ENCODE data around the gene ARHGAP15. TPM values are rescaled to one million over a fixed set of nuclear protein-coding genes. Genes with fewer than 3 reads are reported as not detected.

The ARHGAP15 gene
- polyA plus RNA-seq, 2 of the 4 experiments (the other 2 are of a cell fraction) = 0.34 TPM; not detected in 1

DNA sequence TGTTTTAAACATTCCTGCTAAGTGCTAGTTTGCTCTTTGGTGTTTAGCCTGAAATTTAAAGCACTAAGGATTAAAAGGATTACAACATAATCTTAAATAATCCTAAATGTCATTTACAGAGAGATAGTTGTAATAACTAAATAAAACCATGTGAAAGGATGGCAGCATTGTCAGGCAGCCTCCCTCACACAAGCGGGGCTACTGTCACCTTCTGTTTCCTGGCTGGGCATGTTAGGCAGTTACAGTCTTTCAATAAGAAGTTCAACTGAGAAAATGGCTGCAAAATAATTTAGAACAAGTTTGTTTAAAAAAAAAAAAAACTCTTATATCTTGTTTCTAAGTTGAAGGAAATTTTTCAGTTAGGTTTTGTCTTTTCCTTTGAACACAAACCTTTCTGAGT is 124.9 kb downstream of the ARHGAP15 start:
- no peaks in the 10 kb centered on the region for H3K9me3 ChIP-seq
- ATAC-seq = no peak
- no peak for TF ChIP-seq ZSCAN20 (CRISPR knock-in tag; IDR thresholded peaks at IDR 0.05)
- no peak for TF ChIP-seq CHD2 (IDR thresholded peaks at IDR 0.05; ENCODE audit: low read length, partially characterized antibody)
- no peak for TF ChIP-seq ZNF302 (CRISPR knock-in tag; IDR thresholded peaks at IDR 0.05)
- TF ChIP-seq, protein P1, sequence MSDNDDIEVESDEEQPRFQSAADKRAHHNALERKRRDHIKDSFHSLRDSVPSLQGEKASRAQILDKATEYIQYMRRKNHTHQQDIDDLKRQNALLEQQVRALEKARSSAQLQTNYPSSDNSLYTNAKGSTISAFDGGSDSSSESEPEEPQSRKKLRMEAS (IDR thresholded peaks at IDR 0.05) = no peak
- TF ChIP-seq, protein P2, sequence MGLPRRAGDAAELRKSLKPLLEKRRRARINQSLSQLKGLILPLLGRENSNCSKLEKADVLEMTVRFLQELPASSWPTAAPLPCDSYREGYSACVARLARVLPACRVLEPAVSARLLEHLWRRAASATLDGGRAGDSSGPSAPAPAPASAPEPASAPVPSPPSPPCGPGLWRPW (IDR thresholded peaks at IDR 0.05) = no peak
- no peak for TF ChIP-seq MAFK (IDR thresholded peaks at IDR 0.05; ENCODE audit: partially characterized antibody)
- TF ChIP-seq NR3C1 (IDR thresholded peaks at IDR 0.05) = no peak
- TF ChIP-seq, protein P3, sequence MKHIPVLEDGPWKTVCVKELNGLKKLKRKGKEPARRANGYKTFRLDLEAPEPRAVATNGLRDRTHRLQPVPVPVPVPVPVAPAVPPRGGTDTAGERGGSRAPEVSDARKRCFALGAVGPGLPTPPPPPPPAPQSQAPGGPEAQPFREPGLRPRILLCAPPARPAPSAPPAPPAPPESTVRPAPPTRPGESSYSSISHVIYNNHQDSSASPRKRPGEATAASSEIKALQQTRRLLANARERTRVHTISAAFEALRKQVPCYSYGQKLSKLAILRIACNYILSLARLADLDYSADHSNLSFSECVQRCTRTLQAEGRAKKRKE (CRISPR knock-in tag; IDR thresholded peaks at IDR 0.05; ENCODE audit: low read depth) = no peak
- TF ChIP-seq HEYL (CRISPR knock-in tag; IDR thresholded peaks at IDR 0.05) = no peak
- TF ChIP-seq HOXB5 (CRISPR knock-in tag; IDR thresholded peaks at IDR 0.05) = no peak
- TF ChIP-seq CEBPB (IDR thresholded peaks at IDR 0.05) = no peak
- TF ChIP-seq POLR2AphosphoS2 (conservative IDR thresholded peaks at IDR 0.05; ENCODE audit: low read length) = no peak
- no peak for TF ChIP-seq EHF (CRISPR knock-in tag; IDR thresholded peaks at IDR 0.05)
- H3K4me3 ChIP-seq = no peak overlapping the region
- ChIA-PET CTCF (interaction anchor here (1.0 kb wide), 1 partner anchor 93 kb away, joined by 3 read pairs; no protein-coding TSS in a partner anchor), POLR2A (no interaction called here)
- no peak for FAIRE-seq
- H3K27ac ChIP-seq = no peak overlapping the region
- no peaks in the 10 kb centered on the region for H3K4me1 ChIP-seq
- 48% methylated on average over 1 of the region's 1 CpG for WGBS (ENCODE audit: missing lambda C conversion rate)
- H3K4me2 ChIP-seq = no peak overlapping the region
- DNase-seq (ENCODE audit: low read depth in 1 of 2, low spot score in 1 of 2) = no peak

DNA sequence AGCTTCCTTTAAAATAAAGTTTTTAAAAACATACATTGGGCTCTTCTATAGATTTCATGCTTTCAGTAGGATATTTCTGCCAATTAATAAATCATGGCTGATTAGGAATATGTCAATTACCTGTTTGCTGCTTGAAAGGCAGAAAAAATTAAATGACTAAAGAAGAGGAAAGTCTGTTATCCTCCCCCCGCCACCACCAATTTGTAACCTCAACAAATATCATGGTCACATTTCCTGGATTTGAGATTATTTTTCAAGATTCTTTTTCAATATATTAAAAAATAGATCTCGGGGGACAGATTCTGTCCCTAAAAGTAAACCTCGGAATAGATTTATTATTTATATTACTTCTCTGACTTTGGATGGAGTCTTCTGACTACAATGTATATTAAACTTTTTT is 125.9 kb downstream of the ARHGAP15 start:
- TF ChIP-seq HEYL (CRISPR knock-in tag; IDR thresholded peaks at IDR 0.05) = no peak
- no peak overlapping the region for H3K4me2 ChIP-seq
- H3K4me3 ChIP-seq = no peak overlapping the region
- FAIRE-seq (no peak), DNase-seq (ENCODE audit: low read depth in 1 of 2, low spot score in 1 of 2) (no peak), ATAC-seq (no peak)
- 22% methylated on average over 3 of the region's 3 CpGs for WGBS (ENCODE audit: missing lambda C conversion rate)
- CTCF ChIA-PET = interaction anchor here (0.9 kb wide), 1 partner anchor 195 kb away, joined by 3 read pairs; no protein-coding TSS in a partner anchor
- POLR2A ChIA-PET = no interaction called here
- no peaks in the 10 kb centered on the region for H3K4me1 ChIP-seq
- H3K9me3 ChIP-seq = no peaks in the 10 kb centered on the region
- H3K27ac ChIP-seq = no peak overlapping the region

DNA sequence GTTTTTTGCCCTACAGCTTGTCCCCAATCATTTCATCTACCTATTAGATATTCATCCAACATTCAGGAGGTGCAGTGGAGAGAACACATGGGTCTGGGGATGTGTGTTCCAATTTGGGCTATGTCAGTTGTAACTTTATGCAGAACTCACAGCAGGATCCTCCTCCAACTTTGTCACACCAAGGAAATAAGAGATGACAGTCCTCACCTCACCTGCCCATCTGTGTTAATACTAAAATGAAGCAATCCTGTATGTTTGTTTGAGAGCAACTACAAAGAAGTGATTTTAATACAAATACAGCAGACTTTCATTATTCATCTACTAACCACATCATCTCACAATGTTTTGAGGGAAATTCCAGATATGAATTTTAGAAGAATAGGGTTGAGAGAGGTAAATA is 126.7 kb downstream of the ARHGAP15 start:
- FAIRE-seq (no peak), DNase-seq (ENCODE audit: low read depth in 1 of 2, low spot score in 1 of 2) (no peak), ATAC-seq (no peak)
- Histone ChIP-seq H3K4me3 (no peak overlapping the region), H3K4me1 (no peaks in the 10 kb centered on the region), H3K9me3 (no peaks in the 10 kb centered on the region), H3K27ac (no peak overlapping the region), H3K4me2 (no peak overlapping the region)
- ChIA-PET POLR2A (no interaction called here), CTCF (interaction anchor here (0.9 kb wide), 1 partner anchor 196 kb away, joined by 3 read pairs; no protein-coding TSS in a partner anchor)
- TF ChIP-seq HEYL (CRISPR knock-in tag; IDR thresholded peaks at IDR 0.05) (no peak), POLR2AphosphoS2 (conservative IDR thresholded peaks at IDR 0.05; ENCODE audit: low read length) (no peak), ZFP36 (IDR thresholded peaks at IDR 0.05; ENCODE audit: borderline replicate concordance, partially characterized antibody) (no peak), ZC3H11A (IDR thresholded peaks at IDR 0.05) (no peak), FOSL2 (IDR thresholded peaks at IDR 0.05) (no peak), FOSL2 (CRISPR knock-in tag; IDR thresholded peaks at IDR 0.05) (no peak), MAZ (IDR thresholded peaks at IDR 0.05; ENCODE audit: borderline replicate concordance, low read depth, low read length) (no peak), HOXB5 (CRISPR knock-in tag; IDR thresholded peaks at IDR 0.05) (no peak), JUNB (IDR thresholded peaks at IDR 0.05) (no peak), EHMT2 (IDR thresholded peaks at IDR 0.05; ENCODE audit: low read depth) (no peak)
- TF ChIP-seq, protein P4, sequence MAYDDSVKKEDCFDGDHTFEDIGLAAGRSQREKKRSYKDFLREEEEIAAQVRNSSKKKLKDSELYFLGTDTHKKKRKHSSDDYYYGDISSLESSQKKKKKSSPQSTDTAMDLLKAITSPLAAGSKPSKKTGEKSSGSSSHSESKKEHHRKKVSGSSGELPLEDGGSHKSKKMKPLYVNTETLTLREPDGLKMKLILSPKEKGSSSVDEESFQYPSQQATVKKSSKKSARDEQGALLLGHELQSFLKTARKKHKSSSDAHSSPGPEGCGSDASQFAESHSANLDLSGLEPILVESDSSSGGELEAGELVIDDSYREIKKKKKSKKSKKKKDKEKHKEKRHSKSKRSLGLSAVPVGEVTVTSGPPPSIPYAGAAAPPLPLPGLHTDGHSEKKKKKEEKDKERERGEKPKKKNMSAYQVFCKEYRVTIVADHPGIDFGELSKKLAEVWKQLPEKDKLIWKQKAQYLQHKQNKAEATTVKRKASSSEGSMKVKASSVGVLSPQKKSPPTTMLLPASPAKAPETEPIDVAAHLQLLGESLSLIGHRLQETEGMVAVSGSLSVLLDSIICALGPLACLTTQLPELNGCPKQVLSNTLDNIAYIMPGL (CRISPR knock-in tag; IDR thresholded peaks at IDR 0.05; ENCODE audit: borderline replicate concordance) = no peak
- TF ChIP-seq, protein P5, sequence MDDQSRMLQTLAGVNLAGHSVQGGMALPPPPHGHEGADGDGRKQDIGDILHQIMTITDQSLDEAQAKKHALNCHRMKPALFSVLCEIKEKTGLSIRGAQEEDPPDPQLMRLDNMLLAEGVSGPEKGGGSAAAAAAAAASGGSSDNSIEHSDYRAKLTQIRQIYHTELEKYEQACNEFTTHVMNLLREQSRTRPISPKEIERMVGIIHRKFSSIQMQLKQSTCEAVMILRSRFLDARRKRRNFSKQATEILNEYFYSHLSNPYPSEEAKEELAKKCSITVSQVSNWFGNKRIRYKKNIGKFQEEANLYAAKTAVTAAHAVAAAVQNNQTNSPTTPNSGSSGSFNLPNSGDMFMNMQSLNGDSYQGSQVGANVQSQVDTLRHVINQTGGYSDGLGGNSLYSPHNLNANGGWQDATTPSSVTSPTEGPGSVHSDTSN (IDR thresholded peaks at IDR 0.05) = no peak
- TF ChIP-seq, protein P6, sequence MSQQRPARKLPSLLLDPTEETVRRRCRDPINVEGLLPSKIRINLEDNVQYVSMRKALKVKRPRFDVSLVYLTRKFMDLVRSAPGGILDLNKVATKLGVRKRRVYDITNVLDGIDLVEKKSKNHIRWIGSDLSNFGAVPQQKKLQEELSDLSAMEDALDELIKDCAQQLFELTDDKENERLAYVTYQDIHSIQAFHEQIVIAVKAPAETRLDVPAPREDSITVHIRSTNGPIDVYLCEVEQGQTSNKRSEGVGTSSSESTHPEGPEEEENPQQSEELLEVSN (IDR thresholded peaks at IDR 0.05; ENCODE audit: borderline replicate concordance, low read depth) = no peak
- TF ChIP-seq, protein P1 (IDR thresholded peaks at IDR 0.05) = no peak
- TF ChIP-seq, protein P7, sequence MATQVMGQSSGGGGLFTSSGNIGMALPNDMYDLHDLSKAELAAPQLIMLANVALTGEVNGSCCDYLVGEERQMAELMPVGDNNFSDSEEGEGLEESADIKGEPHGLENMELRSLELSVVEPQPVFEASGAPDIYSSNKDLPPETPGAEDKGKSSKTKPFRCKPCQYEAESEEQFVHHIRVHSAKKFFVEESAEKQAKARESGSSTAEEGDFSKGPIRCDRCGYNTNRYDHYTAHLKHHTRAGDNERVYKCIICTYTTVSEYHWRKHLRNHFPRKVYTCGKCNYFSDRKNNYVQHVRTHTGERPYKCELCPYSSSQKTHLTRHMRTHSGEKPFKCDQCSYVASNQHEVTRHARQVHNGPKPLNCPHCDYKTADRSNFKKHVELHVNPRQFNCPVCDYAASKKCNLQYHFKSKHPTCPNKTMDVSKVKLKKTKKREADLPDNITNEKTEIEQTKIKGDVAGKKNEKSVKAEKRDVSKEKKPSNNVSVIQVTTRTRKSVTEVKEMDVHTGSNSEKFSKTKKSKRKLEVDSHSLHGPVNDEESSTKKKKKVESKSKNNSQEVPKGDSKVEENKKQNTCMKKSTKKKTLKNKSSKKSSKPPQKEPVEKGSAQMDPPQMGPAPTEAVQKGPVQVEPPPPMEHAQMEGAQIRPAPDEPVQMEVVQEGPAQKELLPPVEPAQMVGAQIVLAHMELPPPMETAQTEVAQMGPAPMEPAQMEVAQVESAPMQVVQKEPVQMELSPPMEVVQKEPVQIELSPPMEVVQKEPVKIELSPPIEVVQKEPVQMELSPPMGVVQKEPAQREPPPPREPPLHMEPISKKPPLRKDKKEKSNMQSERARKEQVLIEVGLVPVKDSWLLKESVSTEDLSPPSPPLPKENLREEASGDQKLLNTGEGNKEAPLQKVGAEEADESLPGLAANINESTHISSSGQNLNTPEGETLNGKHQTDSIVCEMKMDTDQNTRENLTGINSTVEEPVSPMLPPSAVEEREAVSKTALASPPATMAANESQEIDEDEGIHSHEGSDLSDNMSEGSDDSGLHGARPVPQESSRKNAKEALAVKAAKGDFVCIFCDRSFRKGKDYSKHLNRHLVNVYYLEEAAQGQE (IDR thresholded peaks at IDR 0.05) = no peak

Measured in A549 (cell line).